HCT116 (cell line): Measurements from ENCODE around the gene PPIL1.

ENCODE experiments used
- CTCF ChIP-seq, 3 experiments: fragments of 200-600 bp in 1 of 3; sonication (generic) in 1 of 3; IDR thresholded peaks in 2 of 3; conservative IDR thresholded peaks in 1 of 3; 2 replicates each; pipeline ENCODE4 v1.5.1; 2012 to 2017; ENCODE audit warnings: low read depth in 2 of 3, low read length in 2 of 3, antibody characterized with exemption in 1 of 3, borderline replicate concordance in 1 of 3, control low read depth in 1 of 3, mild to moderate bottlenecking in 1 of 3, mixed read lengths in 1 of 3, mixed run types in 1 of 3, moderate library complexity in 1 of 3; ENCODE audit not compliant: insufficient read depth in 1 of 3
- EGR1 ChIP-seq: IDR thresholded peaks from 2 replicates; pipeline ENCODE4 v1.6.1; 2012; ENCODE audit warnings: low read depth
- EZH2 ChIP-seq: fragments of 200-600 bp; sonication (generic); IDR thresholded peaks from 2 replicates; pipeline ENCODE4 v1.6.1; 2017; ENCODE audit warnings: antibody characterized with exemption, mixed run types
- FOSL1 ChIP-seq: IDR thresholded peaks from 2 replicates; pipeline ENCODE4 v1.6.1; 2012; ENCODE audit warnings: low read depth
- MAX ChIP-seq: IDR thresholded peaks from 2 replicates; pipeline ENCODE4 v1.6.1; 2012
- POLR2A ChIP-seq: IDR thresholded peaks from 2 replicates; pipeline ENCODE4 v1.7.0; 2011; ENCODE audit warnings: borderline replicate concordance; ENCODE audit not compliant: insufficient read depth, insufficient read length; ENCODE audit errors: extremely low read depth
- POLR2AphosphoS5 ChIP-seq: IDR thresholded peaks from 2 replicates; pipeline ENCODE4 v1.6.1; 2011; ENCODE audit warnings: mild to moderate bottlenecking, low read depth, low read length, moderate library complexity
- RAD21 ChIP-seq: IDR thresholded peaks from 2 replicates; pipeline ENCODE4 v1.6.1; 2012; ENCODE audit warnings: low read depth, mild to moderate bottlenecking
- SIN3A ChIP-seq: IDR thresholded peaks from 2 replicates; pipeline ENCODE4 v1.6.1; 2012; ENCODE audit warnings: low read depth
- TCF7L2 ChIP-seq: IDR thresholded peaks from 2 replicates; pipeline ENCODE4 v1.7.0; 2011; ENCODE audit warnings: borderline replicate concordance, inconsistent platforms; ENCODE audit not compliant: insufficient read depth, insufficient read length; ENCODE audit errors: extremely low read depth
- YY1 ChIP-seq: IDR thresholded peaks from 2 replicates; pipeline ENCODE4 v1.6.1; 2011; ENCODE audit warnings: low read length, low read depth, moderate library complexity, mild to moderate bottlenecking; ENCODE audit not compliant: insufficient replicate concordance; ENCODE audit errors: extremely low read depth
- ZFX ChIP-seq: fragments of 450-650 bp; IDR thresholded peaks from 2 replicates; pipeline ENCODE4 v1.6.1; 2017
- ZNF274 ChIP-seq: fragments of 200-500 bp; sonication (Bioruptor generic); IDR thresholded peaks from 2 replicates; pipeline ENCODE4 v1.6.1; 2014; ENCODE audit warnings: mild to moderate bottlenecking, low read depth, low read length, inconsistent platforms

GRCh38 chr6:36904114-36904513, 29.5 kb upstream of the PPIL1 start:
- no peak for TF ChIP-seq CTCF (IDR thresholded peaks at IDR 0.05 in 2 of 3, conservative IDR thresholded peaks at IDR 0.05 in 1 of 3; ENCODE audit: borderline replicate concordance in 1 of 3, insufficient read depth in 1 of 3, low read depth in 2 of 3, low read length in 2 of 3)
- TF ChIP-seq MAX, result no peak
- no peak for TF ChIP-seq RAD21
- no peak for TF ChIP-seq SIN3A
- no peak for TF ChIP-seq YY1
- TF ChIP-seq EZH2, result no peak
- TF ChIP-seq TCF7L2, result no peak
- no peak for TF ChIP-seq POLR2A
- TF ChIP-seq POLR2AphosphoS5, result no peak
- TF ChIP-seq ZNF274, result no peak
- TF ChIP-seq EGR1, result no peak
- no peak for TF ChIP-seq ZFX
- no peak for TF ChIP-seq FOSL1
